ENCODE results near the gene UBN1.

GRCh38 chr16:4869147-4869805 is 22.0 kb downstream of the UBN1 start:
- TF ChIP-seq CTCF (IDR thresholded peaks at IDR 0.05) (no peak), POLR2AphosphoS5 (IDR thresholded peaks at IDR 0.05) (no peak), EP300 (IDR thresholded peaks at IDR 0.05) (no peak)
